Smooth muscle cell of the brain vasculature (primary cell): Measurements from ENCODE around the gene RHPN2.

Source experiments
- DNase-seq: peaks from one replicate; pipeline ENCODE4 v3.0.0-alpha.2; 2012; ENCODE audit warnings: low read depth, low spot score

Gene RHPN2

GRCh38 chr19:33064792-33065550 is at the start of gene RHPN2:
Gene RHPN2, minus strand, starts transcription at chr19:33064888. Its CDS starts 36 bp downstream, at chr19:33064852.
- no peak for DNase-seq

GRCh38 chr19:33114312-33114711 is 49.6 kb upstream of the RHPN2 start:
- no peak for DNase-seq

GRCh38 chr19:33111587-33111986 is 46.9 kb upstream of the RHPN2 start:
- DNase-seq, result no peak

- no peak for DNase-seq
Measured at GRCh38 chr19:33110137-33110910, 45.6 kb upstream of the RHPN2 start.

- no peak for DNase-seq
Measured at GRCh38 chr19:33108161-33108560, 43.5 kb upstream of the RHPN2 start.

- no peak for DNase-seq
Measured at GRCh38 chr19:33102893-33103292, 38.2 kb upstream of the RHPN2 start.

- no peak for DNase-seq
Measured at GRCh38 chr19:33100894-33101644, 36.4 kb upstream of the RHPN2 start.

GRCh38 chr19:33098055-33098534 is 33.4 kb upstream of the RHPN2 start:
- no peak for DNase-seq

- DNase-seq, result no peak
Measured at GRCh38 chr19:33096005-33096404, 31.3 kb upstream of the RHPN2 start.

GRCh38 chr19:33094436-33095067 is 29.9 kb upstream of the RHPN2 start:
- DNase-seq, result no peak

GRCh38 chr19:33093420-33094210 is 28.9 kb upstream of the RHPN2 start:
- DNase-seq, result no peak

GRCh38 chr19:33090179-33090578 is 25.5 kb upstream of the RHPN2 start:
- no peak for DNase-seq

GRCh38 chr19:33089010-33089409 is 24.3 kb upstream of the RHPN2 start:
- no peak for DNase-seq

- DNase-seq, result no peak
Measured at GRCh38 chr19:33086955-33087354, 22.3 kb upstream of the RHPN2 start.

- DNase-seq, result no peak
Measured at GRCh38 chr19:33085570-33086128, 21.0 kb upstream of the RHPN2 start.

GRCh38 chr19:33080761-33081681 is 16.3 kb upstream of the RHPN2 start, which contains the start of gene GPATCH1:
Gene GPATCH1, plus strand, starts transcription at chr19:33081181. Its CDS starts 13 bp downstream, at chr19:33081194.
- DNase-seq, result peak; percentile 54

GRCh38 chr19:33075519-33075918 is 10.8 kb upstream of the RHPN2 start:
- DNase-seq, result no peak

GRCh38 chr19:33071887-33072286 is 7.2 kb upstream of the RHPN2 start:
- DNase-seq, result no peak

- no peak for DNase-seq
Measured at GRCh38 chr19:33067121-33067520, 2.4 kb upstream of the RHPN2 start.
